Measurements from ENCODE around the gene FNDC7. TPM values are rescaled to one million over a fixed set of nuclear protein-coding genes. Genes with fewer than 3 reads are reported as not detected.
A peak's percentile ranks its signal among the peaks of the same experiment; 100 is the strongest.
"Not testable (repeated sequence)": the region's sequence is repeated elsewhere in the genome, so short reads cannot be mapped to it uniquely, and the experiment has no call there.

The FNDC7 gene
- total RNA-seq, 1 donor from 2014 or later = not detected

- no peaks in the 10 kb centered on the region for H3K4me1 Mint-ChIP-seq
- H3K4me3 Mint-ChIP-seq = no peak overlapping the region
- no peak for DNase-seq (ENCODE audit: low read depth, low spot score)
- TF ChIP-seq CTCF (conservative IDR thresholded peaks at IDR 0.05) = no peak
- peaks cover 2% of the 10 kb centered on the region for H3K27me3 Mint-ChIP-seq (ENCODE audit: low read depth)
- peaks cover 21% of the 10 kb centered on the region for H3K36me3 Mint-ChIP-seq (ENCODE audit: low read depth)
- H3K27ac Mint-ChIP-seq (ENCODE audit: unreplicated experiment) = no peak overlapping the region
- H3K9me3 Mint-ChIP-seq = no peaks in the 10 kb centered on the region
Observed at GRCh38 chr1:108701176-108701849, 11.4 kb upstream of the FNDC7 start.

GRCh38 chr1:108702109-108702508, 10.6 kb upstream of the FNDC7 start:
- not testable (repeated sequence) for DNase-seq (ENCODE audit: low read depth, low spot score); H3K4me1 Mint-ChIP-seq; H3K9me3 Mint-ChIP-seq; H3K27me3 Mint-ChIP-seq (ENCODE audit: low read depth); H3K4me3 Mint-ChIP-seq; H3K27ac Mint-ChIP-seq (ENCODE audit: unreplicated experiment)
- peaks cover 21% of the 10 kb centered on the region for H3K36me3 Mint-ChIP-seq (ENCODE audit: low read depth)

DNA sequence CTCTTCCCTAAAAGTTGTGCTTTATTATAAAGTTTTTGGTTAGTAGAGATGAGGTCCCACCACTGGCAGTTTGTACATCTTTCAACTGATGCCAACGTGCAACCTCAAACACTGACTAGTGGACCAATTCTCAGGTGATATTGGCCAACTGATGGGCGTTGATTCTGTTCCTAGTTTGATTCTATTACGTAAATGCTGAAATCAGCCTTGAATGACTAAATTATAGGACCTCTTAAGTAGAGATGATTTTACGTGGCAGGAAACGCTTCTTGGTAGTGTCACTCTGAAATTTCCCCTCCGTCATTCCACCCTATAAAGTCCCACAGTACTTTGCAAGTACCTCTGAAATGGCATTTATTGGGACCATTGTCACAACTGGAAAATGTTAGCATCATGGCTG, 8.8 kb upstream of the FNDC7 start:
- H3K9me3 Mint-ChIP-seq = no peaks in the 10 kb centered on the region
- no peak for DNase-seq (ENCODE audit: low read depth, low spot score)
- no peak overlapping the region for H3K27ac Mint-ChIP-seq (ENCODE audit: unreplicated experiment)
- TF ChIP-seq CTCF (conservative IDR thresholded peaks at IDR 0.05) = no peak
- H3K4me1 Mint-ChIP-seq = no peaks in the 10 kb centered on the region
- H3K27me3 Mint-ChIP-seq (ENCODE audit: low read depth) = peaks cover 4% of the 10 kb centered on the region
- H3K36me3 Mint-ChIP-seq (ENCODE audit: low read depth) = peaks cover 14% of the 10 kb centered on the region
- H3K4me3 Mint-ChIP-seq = no peak overlapping the region

- no peak for DNase-seq (ENCODE audit: low read depth, low spot score)
- H3K4me3 Mint-ChIP-seq = no peak overlapping the region
- H3K4me1 Mint-ChIP-seq = no peaks in the 10 kb centered on the region
- no peak for TF ChIP-seq CTCF (conservative IDR thresholded peaks at IDR 0.05)
- H3K9me3 Mint-ChIP-seq = no peaks in the 10 kb centered on the region
- no peak overlapping the region for H3K27ac Mint-ChIP-seq (ENCODE audit: unreplicated experiment)
- H3K27me3 Mint-ChIP-seq (ENCODE audit: low read depth) = peaks cover 4% of the 10 kb centered on the region
- H3K36me3 Mint-ChIP-seq (ENCODE audit: low read depth) = peaks cover 9% of the 10 kb centered on the region
Observed at GRCh38 chr1:108704496-108704895, 8.2 kb upstream of the FNDC7 start.

DNA sequence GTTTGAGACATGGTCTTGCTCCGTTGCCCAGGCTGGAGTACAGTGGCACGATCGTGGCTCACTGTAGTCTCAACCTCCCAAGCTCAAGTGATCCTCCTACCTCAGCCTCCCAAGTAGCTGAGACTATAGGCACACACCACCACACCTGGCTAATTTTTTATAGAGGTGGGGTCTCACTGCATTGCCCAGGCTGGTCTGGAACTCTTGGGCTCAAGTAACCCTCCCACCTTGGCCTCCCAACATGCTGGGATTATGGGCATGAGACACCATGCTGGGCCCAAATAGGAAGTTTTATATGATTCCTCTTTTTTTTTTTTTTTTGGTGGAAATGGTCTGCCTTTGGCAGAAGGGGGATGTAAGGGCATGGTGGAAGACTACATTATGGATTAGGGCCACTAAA, 6.1 kb upstream of the FNDC7 start:
- Mint-ChIP-seq H3K4me1 (no peaks in the 10 kb centered on the region), H3K9me3 (no peaks in the 10 kb centered on the region), H3K36me3 (ENCODE audit: low read depth) (no peaks in the 10 kb centered on the region), H3K4me3 (no peak overlapping the region), H3K27ac (ENCODE audit: unreplicated experiment) (no peak overlapping the region), H3K27me3 (ENCODE audit: low read depth) (peaks cover 4% of the 10 kb centered on the region)
- no peak for DNase-seq (ENCODE audit: low read depth, low spot score)
- TF ChIP-seq CTCF (conservative IDR thresholded peaks at IDR 0.05) = no peak

DNA sequence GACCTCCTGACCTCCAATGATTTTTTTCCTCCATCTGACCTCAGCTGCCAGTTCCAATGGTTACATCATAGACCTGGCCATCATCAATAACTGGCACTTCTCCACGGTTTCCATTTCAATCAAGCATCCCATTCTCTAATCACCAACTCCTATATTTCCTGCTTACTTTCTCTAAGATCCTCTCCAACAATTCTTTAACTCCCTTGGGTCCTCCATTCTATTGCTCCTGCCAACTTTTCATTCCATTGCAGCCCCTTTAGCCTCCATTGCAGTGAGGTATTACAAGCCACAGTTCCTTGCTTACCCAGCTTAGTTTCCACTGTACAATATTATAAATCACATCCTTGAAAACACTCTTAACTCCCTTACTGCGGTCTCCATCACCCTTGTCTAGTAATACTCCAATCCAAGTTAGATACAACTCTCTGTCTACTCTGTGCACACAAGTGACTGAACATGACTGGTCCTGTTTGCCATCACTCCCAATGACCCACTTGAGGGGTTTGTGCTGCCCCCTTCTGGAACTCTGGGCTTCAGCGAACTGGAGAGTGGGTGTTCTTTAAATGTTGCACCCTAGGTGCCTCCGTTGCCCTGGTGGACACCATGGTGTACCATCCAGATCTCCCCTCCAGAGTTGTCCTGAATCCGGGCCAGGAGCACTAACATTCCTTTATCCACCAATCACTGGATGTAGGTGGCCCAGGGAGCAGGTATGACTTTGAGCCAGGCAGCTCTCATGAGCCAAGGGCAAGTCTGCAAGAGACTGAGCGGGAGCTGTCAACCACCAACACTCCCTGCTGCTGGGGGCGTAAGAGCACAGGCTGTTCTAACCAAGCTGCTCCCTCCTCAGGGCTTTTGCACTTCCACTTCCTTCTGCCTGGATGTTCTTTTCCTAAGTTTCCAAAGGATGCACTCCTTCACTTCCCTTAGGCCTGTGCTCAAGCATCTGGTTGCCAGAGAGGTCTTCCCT, 3.7 kb upstream of the FNDC7 start:
- H3K4me1 Mint-ChIP-seq = no peaks in the 10 kb centered on the region
- H3K4me3 Mint-ChIP-seq = no peak overlapping the region
- DNase-seq (ENCODE audit: low read depth, low spot score) = no peak
- no peak overlapping the region for H3K27ac Mint-ChIP-seq (ENCODE audit: unreplicated experiment)
- TF ChIP-seq CTCF (conservative IDR thresholded peaks at IDR 0.05) = peak; percentile 20
- no peaks in the 10 kb centered on the region for H3K36me3 Mint-ChIP-seq (ENCODE audit: low read depth)
- H3K9me3 Mint-ChIP-seq = no peaks in the 10 kb centered on the region
- peaks cover 4% of the 10 kb centered on the region for H3K27me3 Mint-ChIP-seq (ENCODE audit: low read depth)

All from neural crest cell (in vitro differentiated cells).